A549 (cell line): ENCODE data around the gene NR2C2. TPM values are rescaled to one million over a fixed set of nuclear protein-coding genes. Genes with fewer than 3 reads are reported as not detected.

Source experiments
- polyA plus RNA-seq, 4 experiments: library from polyadenylated mRNA; depleted of rRNA in 3 of 4; stranded (reverse); fragments of >200 nt; fragmentation: RNase III in 1 of 4; extraction: RNeasy Plus Mini Kit Qiagen cat#74134 plus additional on column Dnase treatment in 1 of 4; gene quantifications; 2 replicates in 3 of 4; 3 replicates in 1 of 4; pipeline ENCODE4 v1.2.3, GENCODE V29; 2011 to 2017

The NR2C2 gene
- polyA plus RNA-seq, 2 of the 4 experiments (the other 2 are of a cell fraction) = 14.6 to 20.2 TPM

Other genes starting within 250 kb of the NR2C2 start
- gene FGD5, start 128.6 kb upstream of the NR2C2 start, polyA plus RNA-seq (2011; rRNA removed) = 0.13 and 0.16 TPM in 2 replicates
- not detected in 3 replicates for gene FGD5, start 128.6 kb upstream of the NR2C2 start, polyA plus RNA-seq (2017; fragmentation: RNase III; extraction: RNeasy Plus Mini Kit Qiagen cat#74134 plus additional on column Dnase treatment)
- 27.8 and 42.0 TPM in 2 replicates for gene MRPS25, start 117.7 kb downstream of the NR2C2 start, polyA plus RNA-seq (2011; rRNA removed)
- 78.4 to 94.8 TPM (median 79.6 TPM) in 3 replicates for gene MRPS25, start 117.7 kb downstream of the NR2C2 start, polyA plus RNA-seq (2017; fragmentation: RNase III; extraction: RNeasy Plus Mini Kit Qiagen cat#74134 plus additional on column Dnase treatment)
- gene RBSN, start 151.6 kb downstream of the NR2C2 start, polyA plus RNA-seq (2011; rRNA removed) = 14.9 and 15.2 TPM in 2 replicates
- gene RBSN, start 151.6 kb downstream of the NR2C2 start, polyA plus RNA-seq (2017; fragmentation: RNase III; extraction: RNeasy Plus Mini Kit Qiagen cat#74134 plus additional on column Dnase treatment) = 9.1 to 9.6 TPM (median 9.5 TPM) in 3 replicates